Peyer's patch (tissue), 4 donors: ENCODE results near the gene POU1F1.

Source experiments
- POLR2A ChIP-seq, 2 donors: fragments of 450-650 bp; IDR thresholded peaks; one replicate each; pipeline ENCODE4 v1.5.1; 2017; ENCODE audit warnings: antibody characterized with exemption in 2 of 2, mild to moderate bottlenecking in 2 of 2, moderate library complexity in 2 of 2
- TF ChIP-seq, protein P1 (sequence below), 6 experiments: fragments of 450-650 bp in 4 of 6; fragments of 200-600 bp in 2 of 6; sonication (generic) in 1 of 6; IDR thresholded peaks; one replicate each; pipeline ENCODE4 v1.5.1; 2017 to 2019; ENCODE audit warnings: antibody characterized with exemption in 6 of 6, mild to moderate bottlenecking in 3 of 6, moderate library complexity in 1 of 6

DNA sequence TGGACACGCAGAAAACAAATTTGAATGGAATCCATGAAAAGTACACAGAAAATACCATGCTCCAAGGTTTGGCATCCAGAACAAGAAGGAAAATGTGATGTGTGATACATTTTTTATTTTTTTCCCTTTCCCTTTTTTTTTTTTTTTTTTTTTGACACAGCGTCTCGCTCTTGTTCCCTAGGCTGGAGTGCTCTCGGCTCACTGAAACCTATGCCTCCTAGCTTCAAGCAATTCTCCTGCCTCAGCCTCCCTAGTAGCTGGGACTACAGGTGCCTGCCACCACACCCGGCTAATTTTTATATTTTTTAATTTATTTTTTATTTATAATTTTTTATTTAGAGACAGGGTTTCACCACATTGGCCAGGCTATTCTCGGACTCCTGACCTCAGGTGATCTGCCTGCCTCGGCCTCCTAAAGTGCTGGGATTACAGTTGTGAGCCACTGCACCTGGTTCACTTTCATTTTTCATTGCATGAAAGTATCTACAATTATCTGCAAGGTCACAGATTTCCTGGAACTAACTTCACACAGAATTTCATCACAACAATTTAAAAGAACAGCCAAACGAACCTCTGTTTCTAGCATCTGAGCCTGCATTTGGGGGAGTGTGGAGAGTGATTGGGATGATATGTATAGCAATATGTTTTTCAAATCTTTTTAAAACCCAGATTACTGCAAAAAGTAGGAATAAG, 8.3 kb downstream of the POU1F1 start:
- TF ChIP-seq, protein P1, sequence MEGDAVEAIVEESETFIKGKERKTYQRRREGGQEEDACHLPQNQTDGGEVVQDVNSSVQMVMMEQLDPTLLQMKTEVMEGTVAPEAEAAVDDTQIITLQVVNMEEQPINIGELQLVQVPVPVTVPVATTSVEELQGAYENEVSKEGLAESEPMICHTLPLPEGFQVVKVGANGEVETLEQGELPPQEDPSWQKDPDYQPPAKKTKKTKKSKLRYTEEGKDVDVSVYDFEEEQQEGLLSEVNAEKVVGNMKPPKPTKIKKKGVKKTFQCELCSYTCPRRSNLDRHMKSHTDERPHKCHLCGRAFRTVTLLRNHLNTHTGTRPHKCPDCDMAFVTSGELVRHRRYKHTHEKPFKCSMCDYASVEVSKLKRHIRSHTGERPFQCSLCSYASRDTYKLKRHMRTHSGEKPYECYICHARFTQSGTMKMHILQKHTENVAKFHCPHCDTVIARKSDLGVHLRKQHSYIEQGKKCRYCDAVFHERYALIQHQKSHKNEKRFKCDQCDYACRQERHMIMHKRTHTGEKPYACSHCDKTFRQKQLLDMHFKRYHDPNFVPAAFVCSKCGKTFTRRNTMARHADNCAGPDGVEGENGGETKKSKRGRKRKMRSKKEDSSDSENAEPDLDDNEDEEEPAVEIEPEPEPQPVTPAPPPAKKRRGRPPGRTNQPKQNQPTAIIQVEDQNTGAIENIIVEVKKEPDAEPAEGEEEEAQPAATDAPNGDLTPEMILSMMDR (IDR thresholded peaks at IDR 0.05): no peak
- no peak for TF ChIP-seq POLR2A (IDR thresholded peaks at IDR 0.05)
